ENCODE measurements around the gene KRT81.
A peak's percentile ranks its signal among the peaks of the same experiment; 100 is the strongest.

Gene KRT81

GRCh38 chr12:52245962-52246569 is 45.3 kb downstream of the KRT81 start:
- H3K27me3 ChIP-seq (ENCODE audit: insufficient read depth, low read depth) = no peaks in the 10 kb centered on the region
- H3K4me1 ChIP-seq (ENCODE audit: low read depth, poor library complexity, severe bottlenecking) = peaks cover 90% of the 10 kb centered on the region
- TF ChIP-seq, protein P1, sequence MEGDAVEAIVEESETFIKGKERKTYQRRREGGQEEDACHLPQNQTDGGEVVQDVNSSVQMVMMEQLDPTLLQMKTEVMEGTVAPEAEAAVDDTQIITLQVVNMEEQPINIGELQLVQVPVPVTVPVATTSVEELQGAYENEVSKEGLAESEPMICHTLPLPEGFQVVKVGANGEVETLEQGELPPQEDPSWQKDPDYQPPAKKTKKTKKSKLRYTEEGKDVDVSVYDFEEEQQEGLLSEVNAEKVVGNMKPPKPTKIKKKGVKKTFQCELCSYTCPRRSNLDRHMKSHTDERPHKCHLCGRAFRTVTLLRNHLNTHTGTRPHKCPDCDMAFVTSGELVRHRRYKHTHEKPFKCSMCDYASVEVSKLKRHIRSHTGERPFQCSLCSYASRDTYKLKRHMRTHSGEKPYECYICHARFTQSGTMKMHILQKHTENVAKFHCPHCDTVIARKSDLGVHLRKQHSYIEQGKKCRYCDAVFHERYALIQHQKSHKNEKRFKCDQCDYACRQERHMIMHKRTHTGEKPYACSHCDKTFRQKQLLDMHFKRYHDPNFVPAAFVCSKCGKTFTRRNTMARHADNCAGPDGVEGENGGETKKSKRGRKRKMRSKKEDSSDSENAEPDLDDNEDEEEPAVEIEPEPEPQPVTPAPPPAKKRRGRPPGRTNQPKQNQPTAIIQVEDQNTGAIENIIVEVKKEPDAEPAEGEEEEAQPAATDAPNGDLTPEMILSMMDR (conservative IDR thresholded peaks at IDR 0.05; ENCODE audit: low read depth, low read length) = no peak
- no peaks in the 10 kb centered on the region; the same call in 1 of the 2 replicates for H3K79me2 ChIP-seq (ENCODE audit: insufficient read depth, low read depth)
- H3K9ac ChIP-seq = no peak overlapping the region
- H3K4me2 ChIP-seq = 0 out of 2 replicates have a peak overlapping the region, but pooled peaks have one; percentile 14
- no peak overlapping the region for H2AFZ ChIP-seq (ENCODE audit: low read depth)
- H4K20me1 ChIP-seq (ENCODE audit: insufficient read depth) = no peaks in the 10 kb centered on the region
- no peak overlapping the region for H3K4me3 ChIP-seq (IDR thresholded peaks at IDR 0.05; ENCODE audit: insufficient read depth, low read depth, low read length)
- no peak overlapping the region for H3K27ac ChIP-seq
- no peaks in the 10 kb centered on the region for H3K36me3 ChIP-seq (ENCODE audit: insufficient read depth)

DNA sequence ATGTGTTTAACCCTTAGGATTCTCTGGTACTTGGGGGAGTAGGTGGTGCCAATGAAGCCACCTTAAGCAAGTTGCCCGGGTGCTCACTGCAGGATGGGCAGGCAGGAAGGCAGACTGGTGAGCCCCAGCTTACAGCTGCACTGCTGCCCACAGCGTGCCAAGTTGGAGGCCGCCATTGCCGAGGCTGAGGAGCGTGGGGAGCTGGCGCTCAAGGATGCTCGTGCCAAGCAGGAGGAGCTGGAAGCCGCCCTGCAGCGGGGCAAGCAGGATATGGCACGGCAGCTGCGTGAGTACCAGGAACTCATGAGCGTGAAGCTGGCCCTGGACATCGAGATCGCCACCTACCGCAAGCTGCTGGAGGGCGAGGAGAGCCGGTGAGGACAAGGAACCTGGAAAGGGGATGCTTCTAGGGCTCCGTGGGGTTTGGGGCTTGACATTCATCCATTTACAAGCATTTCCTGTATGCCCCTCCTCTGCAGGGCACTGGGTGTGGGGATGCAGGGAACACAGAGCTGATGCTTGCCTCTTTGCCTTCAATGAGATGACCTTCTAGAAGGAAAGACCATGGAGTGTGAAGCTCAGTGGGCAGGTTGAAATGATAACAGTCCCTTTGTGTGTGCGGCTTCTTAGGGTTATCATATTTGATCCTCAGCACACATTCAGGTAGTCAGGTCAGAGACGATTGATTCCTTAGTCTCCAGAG is 45.9 kb downstream of the KRT81 start:
- peaks cover 93% of the 10 kb centered on the region for H3K4me1 ChIP-seq (ENCODE audit: low read depth, poor library complexity, severe bottlenecking)
- peak overlapping the region; percentile 100 for H3K4me2 ChIP-seq
- no peak overlapping the region for H3K9ac ChIP-seq
- no peaks in the 10 kb centered on the region; the same call in 1 of the 2 replicates for H3K79me2 ChIP-seq (ENCODE audit: insufficient read depth, low read depth)
- no peak overlapping the region for H3K4me3 ChIP-seq (IDR thresholded peaks at IDR 0.05; ENCODE audit: insufficient read depth, low read depth, low read length)
- H4K20me1 ChIP-seq (ENCODE audit: insufficient read depth) = no peaks in the 10 kb centered on the region
- H2AFZ ChIP-seq (ENCODE audit: low read depth) = no peak overlapping the region
- TF ChIP-seq, protein P1 (conservative IDR thresholded peaks at IDR 0.05; ENCODE audit: low read depth, low read length) = no peak
- H3K36me3 ChIP-seq (ENCODE audit: insufficient read depth) = no peaks in the 10 kb centered on the region
- H3K27me3 ChIP-seq (ENCODE audit: insufficient read depth, low read depth) = no peaks in the 10 kb centered on the region
- peak overlapping the region; percentile 97; the same call in 1 of the 2 replicates for H3K27ac ChIP-seq

GRCh38 chr12:52244615-52244994 is 46.7 kb downstream of the KRT81 start:
- Histone ChIP-seq H2AFZ (ENCODE audit: low read depth) (peak overlapping the region; percentile 77), H3K36me3 (ENCODE audit: insufficient read depth) (no peaks in the 10 kb centered on the region), H3K4me1 (ENCODE audit: low read depth, poor library complexity, severe bottlenecking) (peaks cover 88% of the 10 kb centered on the region), H4K20me1 (ENCODE audit: insufficient read depth) (no peaks in the 10 kb centered on the region), H3K27ac (peak overlapping the region; percentile 97), H3K9ac (peak overlapping the region; percentile 80), H3K4me3 (IDR thresholded peaks at IDR 0.05; ENCODE audit: insufficient read depth, low read depth, low read length) (no peak overlapping the region), H3K79me2 (ENCODE audit: insufficient read depth, low read depth) (no peaks in the 10 kb centered on the region; the same call in 1 of the 2 replicates), H3K27me3 (ENCODE audit: insufficient read depth, low read depth) (no peaks in the 10 kb centered on the region), H3K4me2 (peak overlapping the region; percentile 100)
- TF ChIP-seq, protein P1 (conservative IDR thresholded peaks at IDR 0.05; ENCODE audit: low read depth, low read length) = no peak

DNA sequence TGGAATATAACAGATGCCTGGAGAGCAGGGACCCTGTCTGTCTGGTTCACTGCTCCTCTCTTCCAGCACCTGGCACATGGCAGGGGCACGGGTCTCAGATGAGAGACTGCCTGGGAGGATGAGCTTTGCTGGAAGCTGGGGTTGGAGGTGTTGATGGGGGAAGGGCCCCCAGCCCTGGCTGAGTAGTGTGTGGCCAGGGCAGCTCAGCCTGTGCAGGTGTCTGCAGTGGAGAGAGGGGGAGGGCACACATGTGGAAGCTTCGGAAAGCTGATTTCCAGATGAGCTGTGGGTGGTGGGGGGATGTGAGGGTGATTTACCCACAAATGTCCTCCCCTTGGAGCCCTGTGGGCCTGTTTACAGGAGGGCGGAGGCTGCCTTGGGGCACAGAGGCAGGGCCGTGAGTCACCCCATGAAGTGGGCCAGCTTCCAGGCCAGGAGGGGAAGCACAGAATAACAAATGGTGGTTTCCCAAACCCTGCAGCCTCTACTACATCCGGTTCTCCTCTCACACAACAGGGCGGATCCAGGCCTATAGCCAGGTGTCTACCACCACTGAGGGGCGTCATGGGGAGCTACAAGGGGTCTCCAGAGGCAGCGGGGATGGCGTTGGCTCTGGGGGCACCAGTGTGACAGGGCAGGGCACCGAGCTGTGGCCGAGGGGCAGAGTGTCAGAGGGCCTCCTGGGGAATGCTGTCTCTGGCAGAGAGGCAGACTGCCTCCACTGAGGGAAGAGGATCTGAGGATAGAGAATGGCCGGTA is 47.3 kb downstream of the KRT81 start:
- H3K4me3 ChIP-seq (IDR thresholded peaks at IDR 0.05; ENCODE audit: insufficient read depth, low read depth, low read length) = no peak overlapping the region
- H3K9ac ChIP-seq = peak overlapping the region; percentile 80
- no peaks in the 10 kb centered on the region for H3K27me3 ChIP-seq (ENCODE audit: insufficient read depth, low read depth)
- no peaks in the 10 kb centered on the region for H4K20me1 ChIP-seq (ENCODE audit: insufficient read depth)
- TF ChIP-seq, protein P1 (conservative IDR thresholded peaks at IDR 0.05; ENCODE audit: low read depth, low read length) = no peak
- H3K4me2 ChIP-seq = peak overlapping the region; percentile 100
- H3K27ac ChIP-seq = peak overlapping the region; percentile 97
- peaks cover 83% of the 10 kb centered on the region for H3K4me1 ChIP-seq (ENCODE audit: low read depth, poor library complexity, severe bottlenecking)
- H2AFZ ChIP-seq (ENCODE audit: low read depth) = peak overlapping the region; percentile 77
- H3K79me2 ChIP-seq (ENCODE audit: insufficient read depth, low read depth) = no peaks in the 10 kb centered on the region; the same call in 1 of the 2 replicates
- H3K36me3 ChIP-seq (ENCODE audit: insufficient read depth) = no peaks in the 10 kb centered on the region

Measured in KMS-11 (cell line).